Activated CD4-positive, alpha-beta memory T cell treated with anti-CD3 and anti-CD28 coated beads, Interleukin-2, amount 10 ng/mL, durations not matched to agents 7 days and 5 days (primary cell): ENCODE measurements around the gene SLC6A3. TPM values are rescaled to one million over a fixed set of nuclear protein-coding genes. Genes with fewer than 3 reads are reported as not detected.
"Not testable (repeated sequence)": the region's sequence is repeated elsewhere in the genome, so short reads cannot be mapped to it uniquely, and the experiment has no call there.

Experiments
- CTCF ChIA-PET: fragments of 350-600 bp; sonication (Branson Sonifier 250); formaldehyde crosslinking; loops from one replicate; lab custom pipeline; 2021; ENCODE audit warnings: antibody characterized with exemption, inconsistent platforms; lab: Charles Lee
- POLR2A ChIA-PET: fragments of 350-600 bp; sonication (Branson Sonifier 250); formaldehyde crosslinking; loops from one replicate; lab custom pipeline; 2021; ENCODE audit warnings: antibody characterized with exemption; lab: Charles Lee
- DNase-seq: peaks from one replicate; pipeline ENCODE4 v3.0.0-alpha.2; 2020
- H3K27ac Mint-ChIP-seq: one replicate; pipeline ENCODE4 v1.8.0; 2021; ENCODE audit warnings: mild to moderate bottlenecking, mixed read lengths
- H3K27me3 Mint-ChIP-seq: one replicate; pipeline ENCODE4 v1.8.0; 2021; ENCODE audit warnings: mixed read lengths
- H3K36me3 Mint-ChIP-seq: one replicate; pipeline ENCODE4 v1.8.0; 2021; ENCODE audit warnings: low read depth, mixed read lengths
- H3K4me1 Mint-ChIP-seq: one replicate; pipeline ENCODE4 v1.8.0; 2021; ENCODE audit warnings: mixed read lengths
- H3K4me3 Mint-ChIP-seq: one replicate; pipeline ENCODE4 v1.8.0; 2021; ENCODE audit warnings: mild to moderate bottlenecking, mixed read lengths
- H3K9me3 Mint-ChIP-seq: one replicate; pipeline ENCODE4 v1.8.0; 2021; ENCODE audit warnings: mixed read lengths
- total RNA-seq, 2 experiments: library from RNA; stranded (reverse); gene quantifications; one replicate each; pipeline ENCODE4 v1.2.3, GENCODE V29; 2021

The SLC6A3 gene
- total RNA-seq, 2 experiments from 2014 or later, result not detected

- POLR2A ChIA-PET, result no interaction called here
- Mint-ChIP-seq H3K4me3 (no peak overlapping the region), H3K27ac (no peak overlapping the region), H3K27me3 (no peaks in the 10 kb centered on the region), H3K4me1 (no peaks in the 10 kb centered on the region), H3K9me3 (no peaks in the 10 kb centered on the region), H3K36me3 (peaks cover 10% of the 10 kb centered on the region)
- CTCF ChIA-PET, result interaction anchor here (1.4 kb wide), 1 partner anchor 163 kb away, joined by 3 read pairs; no protein-coding TSS in a partner anchor
- DNase-seq, result no peak
These were observed 31.1 kb upstream of the SLC6A3 start for GRCh38 chr5:1476181-1476966.

- peaks cover 10% of the 10 kb centered on the region for H3K36me3 Mint-ChIP-seq
- not testable (repeated sequence) for H3K4me1 Mint-ChIP-seq, DNase-seq
These were observed 30.3 kb upstream of the SLC6A3 start for GRCh38 chr5:1475544-1475900.

GRCh38 chr5:1474866-1475543 is 29.8 kb upstream of the SLC6A3 start:
- Mint-ChIP-seq H3K36me3 (peaks cover 10% of the 10 kb centered on the region), H3K27ac (no peak overlapping the region), H3K4me3 (no peak overlapping the region), H3K9me3 (no peaks in the 10 kb centered on the region), H3K4me1 (no peaks in the 10 kb centered on the region), H3K27me3 (no peaks in the 10 kb centered on the region)
- ChIA-PET POLR2A (interaction anchor here (1.0 kb wide), 1 partner anchor 43 kb away, joined by 4 read pairs; no protein-coding TSS in a partner anchor), CTCF (interaction anchor here (0.7 kb wide), 1 partner anchor 95 kb away, joined by 3 read pairs; no protein-coding TSS in a partner anchor)
- DNase-seq, result no peak

More at GRCh38 chr5:1475544-1475900, 30.3 kb upstream of the SLC6A3 start:
- POLR2A ChIA-PET, H3K4me3 Mint-ChIP-seq, H3K27ac Mint-ChIP-seq, H3K9me3 Mint-ChIP-seq, H3K27me3 Mint-ChIP-seq, CTCF ChIA-PET: not testable (repeated sequence)

- ChIA-PET POLR2A (interaction anchor here (1.0 kb wide), 1 partner anchor 43 kb away, joined by 4 read pairs; no protein-coding TSS in a partner anchor), CTCF (no interaction called here)
- Mint-ChIP-seq H3K27ac (no peak overlapping the region), H3K36me3 (peaks cover 10% of the 10 kb centered on the region), H3K27me3 (no peaks in the 10 kb centered on the region), H3K9me3 (no peaks in the 10 kb centered on the region), H3K4me3 (no peak overlapping the region), H3K4me1 (no peaks in the 10 kb centered on the region)
- DNase-seq, result no peak
These were observed 29.1 kb upstream of the SLC6A3 start for GRCh38 chr5:1474183-1474839.

GRCh38 chr5:1473746-1474145 is 28.5 kb upstream of the SLC6A3 start:
- ChIA-PET CTCF (no interaction called here), POLR2A (interaction anchor here (1.0 kb wide), 1 partner anchor 44 kb away, joined by 4 read pairs; no protein-coding TSS in a partner anchor)
- no peak for DNase-seq
- Mint-ChIP-seq H3K27me3 (no peaks in the 10 kb centered on the region), H3K4me3 (no peak overlapping the region), H3K9me3 (no peaks in the 10 kb centered on the region), H3K36me3 (peaks cover 10% of the 10 kb centered on the region), H3K4me1 (no peaks in the 10 kb centered on the region), H3K27ac (no peak overlapping the region)

- CTCF ChIA-PET, result no interaction called here
- H3K4me1 Mint-ChIP-seq, result no peaks in the 10 kb centered on the region
These were observed 27.9 kb upstream of the SLC6A3 start for GRCh38 chr5:1472964-1473628.

GRCh38 chr5:1471997-1472963 is 27.0 kb upstream of the SLC6A3 start:
- ChIA-PET CTCF (no interaction called here), POLR2A (no interaction called here)
- H3K9me3 Mint-ChIP-seq, result no peaks in the 10 kb centered on the region
- peaks cover 18% of the 10 kb centered on the region for H3K36me3 Mint-ChIP-seq
- no peaks in the 10 kb centered on the region for H3K27me3 Mint-ChIP-seq
- no peak overlapping the region for H3K4me3 Mint-ChIP-seq
- H3K27ac Mint-ChIP-seq, result no peak overlapping the region
- no peak for DNase-seq
- H3K4me1 Mint-ChIP-seq, result no peaks in the 10 kb centered on the region

More at GRCh38 chr5:1472964-1473628, 27.9 kb upstream of the SLC6A3 start:
- Mint-ChIP-seq H3K27ac (no peak overlapping the region), H3K4me3 (no peak overlapping the region), H3K36me3 (peaks cover 12% of the 10 kb centered on the region), H3K9me3 (no peaks in the 10 kb centered on the region), H3K27me3 (no peaks in the 10 kb centered on the region)
- POLR2A ChIA-PET, result no interaction called here
- no peak for DNase-seq

GRCh38 chr5:1471240-1471853 is 26.1 kb upstream of the SLC6A3 start:
- Mint-ChIP-seq H3K36me3 (peaks cover 26% of the 10 kb centered on the region), H3K9me3 (no peaks in the 10 kb centered on the region), H3K27me3 (no peaks in the 10 kb centered on the region), H3K4me3 (no peak overlapping the region), H3K4me1 (no peaks in the 10 kb centered on the region), H3K27ac (no peak overlapping the region)
- POLR2A ChIA-PET, result no interaction called here
- no peak for DNase-seq
- CTCF ChIA-PET, result no interaction called here

- no peak overlapping the region for H3K27ac Mint-ChIP-seq
- DNase-seq, result no peak
- POLR2A ChIA-PET, result no interaction called here
- H3K27me3 Mint-ChIP-seq, result no peaks in the 10 kb centered on the region
- peaks cover 32% of the 10 kb centered on the region for H3K36me3 Mint-ChIP-seq
- H3K4me1 Mint-ChIP-seq, result no peaks in the 10 kb centered on the region
- peaks cover 2% of the 10 kb centered on the region for H3K9me3 Mint-ChIP-seq
- H3K4me3 Mint-ChIP-seq, result no peak overlapping the region
- CTCF ChIA-PET, result no interaction called here
These were observed 25.5 kb upstream of the SLC6A3 start for GRCh38 chr5:1470762-1471211.

GRCh38 chr5:1468629-1469527 is 23.6 kb upstream of the SLC6A3 start:
- Mint-ChIP-seq H3K36me3 (peaks cover 51% of the 10 kb centered on the region), H3K9me3 (peaks cover 16% of the 10 kb centered on the region), H3K4me3 (no peak overlapping the region), H3K27me3 (no peaks in the 10 kb centered on the region), H3K27ac (no peak overlapping the region), H3K4me1 (no peaks in the 10 kb centered on the region)
- ChIA-PET POLR2A (interaction anchor here (1.4 kb wide), 1 partner anchor 13 kb away, joined by 4 read pairs; no protein-coding TSS in a partner anchor), CTCF (no interaction called here)
- no peak for DNase-seq

GRCh38 chr5:1468247-1468612 is 23.0 kb upstream of the SLC6A3 start:
- CTCF ChIA-PET, result no interaction called here
- H3K27ac Mint-ChIP-seq, result no peak overlapping the region
- POLR2A ChIA-PET, result interaction anchor here (1.4 kb wide), 1 partner anchor 14 kb away, joined by 4 read pairs; no protein-coding TSS in a partner anchor
- no peaks in the 10 kb centered on the region for H3K27me3 Mint-ChIP-seq
- H3K4me3 Mint-ChIP-seq, result no peak overlapping the region
- H3K4me1 Mint-ChIP-seq, result no peaks in the 10 kb centered on the region
- H3K36me3 Mint-ChIP-seq, result peaks cover 54% of the 10 kb centered on the region
- H3K9me3 Mint-ChIP-seq, result peaks cover 16% of the 10 kb centered on the region
- no peak for DNase-seq
